IMR-90 (cell line): ENCODE measurements around the gene PLEKHG2. TPM values are rescaled to one million over a fixed set of nuclear protein-coding genes. Genes with fewer than 3 reads are reported as not detected.
A peak's percentile ranks its signal among the peaks of the same experiment; 100 is the strongest.

Experiments
- ATAC-seq: fragments of 200-7000 bp; cut with Tn5 transposase; 2 replicates; pipeline ENCODE4 v1.9.1; 2020; ENCODE audit warnings: low read depth, mild to moderate bottlenecking, moderate library complexity
- BruUV-seq: library from RNA; stranded (reverse); fragments of 400-500 nt; replicated peaks from 2 replicates; lab custom pipeline; 2021; lab: Mats Ljungman, UMichigan
- CTCF ChIA-PET: fragments of 300-600 bp; formaldehyde crosslinking; extraction: SDS; loops from one replicate; lab custom pipeline; 2021; ENCODE audit warnings: antibody characterized with exemption; lab: Yijun Ruan, JAX
- POLR2A ChIA-PET: fragments of 300-600 bp; sonication (Branson Sonifier 250); formaldehyde crosslinking; loops from one replicate; lab custom pipeline; 2022; ENCODE audit warnings: antibody characterized with exemption; ENCODE audit not compliant: unreplicated experiment; lab: Charles Lee
- DNase-seq: peaks from one replicate; pipeline ENCODE4 v3.0.0; 2013
- H2AFZ ChIP-seq: replicated peaks from 2 replicates; pipeline ENCODE3; 2013; ENCODE audit warnings: low read length, mild to moderate bottlenecking; ENCODE audit not compliant: poor library complexity
- H2AK5ac ChIP-seq: 2 replicates; pipeline ENCODE4 v1.6.1; 2013; ENCODE audit warnings: low read depth, low read length, inconsistent platforms
- H2AK9ac ChIP-seq: replicated peaks from 2 replicates; pipeline ENCODE3; 2013; ENCODE audit warnings: mild to moderate bottlenecking, low read depth, low read length, moderate library complexity; ENCODE audit not compliant: poor library complexity
- H2BK120ac ChIP-seq: 2 replicates; pipeline ENCODE4 v1.6.1; 2013; ENCODE audit warnings: low read depth, low read length, inconsistent platforms
- H2BK15ac ChIP-seq: 3 replicates; pipeline ENCODE4 v1.6.1; 2013; ENCODE audit warnings: low read depth, low read length, inconsistent platforms
- H2BK20ac ChIP-seq: 2 replicates; pipeline ENCODE4 v1.6.1; 2013; ENCODE audit warnings: low read depth, mild to moderate bottlenecking, inconsistent platforms, low read length, moderate library complexity
- H2BK5ac ChIP-seq: 2 replicates; pipeline ENCODE4 v1.6.1; 2013; ENCODE audit warnings: mild to moderate bottlenecking, low read depth, low read length, inconsistent platforms; ENCODE audit not compliant: poor library complexity, severe bottlenecking
- H3K14ac ChIP-seq: replicated peaks from 2 replicates; pipeline ENCODE4 v1.6.1; 2013; ENCODE audit warnings: low read depth, low read length, inconsistent platforms
- H3K18ac ChIP-seq: 2 replicates; pipeline ENCODE4 v1.6.1; 2013; ENCODE audit warnings: low read depth, low read length, control low read depth
- H3K23ac ChIP-seq: 2 replicates; pipeline ENCODE4 v1.6.1; 2013; ENCODE audit warnings: low read depth, low read length, inconsistent platforms
- H3K27ac ChIP-seq: 2 replicates; pipeline ENCODE4 v1.5.1; 2013; ENCODE audit warnings: mild to moderate bottlenecking, control low read depth, low read length; ENCODE audit not compliant: insufficient read depth
- H3K27me3 ChIP-seq: 2 replicates; pipeline ENCODE4 v1.6.1; 2013; ENCODE audit warnings: low read length; ENCODE audit not compliant: control insufficient read depth, insufficient read depth
- H3K36me3 ChIP-seq: 2 replicates; pipeline ENCODE4 v1.6.1; 2013; ENCODE audit warnings: low read length, mixed read lengths; ENCODE audit not compliant: control insufficient read depth, insufficient read depth
- H3K4ac ChIP-seq: 2 replicates; pipeline ENCODE4 v1.6.1; 2013; ENCODE audit warnings: low read depth, low read length, inconsistent platforms
- H3K4me1 ChIP-seq: 2 replicates; pipeline ENCODE4 v1.6.1; 2013; ENCODE audit warnings: low read length, mixed read lengths; ENCODE audit not compliant: control insufficient read depth, insufficient read depth
- H3K4me2 ChIP-seq: 2 replicates; pipeline ENCODE4 v1.6.1; 2013; ENCODE audit warnings: low read depth, mild to moderate bottlenecking, control low read depth, low read length, moderate library complexity
- H3K4me3 ChIP-seq: 2 replicates; pipeline ENCODE4 v1.5.1; 2013; ENCODE audit warnings: low read depth, mild to moderate bottlenecking, control low read depth, low read length, moderate library complexity; ENCODE audit not compliant: insufficient read depth
- H3K56ac ChIP-seq: 2 replicates; pipeline ENCODE4 v1.6.1; 2013; ENCODE audit warnings: low read length, inconsistent platforms; ENCODE audit not compliant: insufficient read depth; ENCODE audit errors: extremely low read depth
- H3K79me1 ChIP-seq, 2 experiments: 2 replicates each; pipeline ENCODE4 v1.6.1; 2013; ENCODE audit warnings: low read length in 2 of 2, inconsistent platforms in 1 of 2, low read depth in 1 of 2
- H3K9ac ChIP-seq: 2 replicates; pipeline ENCODE4 v1.6.1; 2013; ENCODE audit warnings: low read depth, low read length, control low read depth
- H3K9me1 ChIP-seq: 2 replicates; pipeline ENCODE4 v1.6.1; 2013; ENCODE audit warnings: low read length, inconsistent platforms; ENCODE audit not compliant: insufficient read depth
- H3K9me3 ChIP-seq: 2 replicates; pipeline ENCODE4 v1.6.1; 2013; ENCODE audit warnings: low read length; ENCODE audit not compliant: control insufficient read depth, insufficient read depth
- H4K20me1 ChIP-seq: 2 replicates; pipeline ENCODE4 v1.6.1; 2013; ENCODE audit warnings: low read length, inconsistent platforms; ENCODE audit not compliant: insufficient read depth
- H4K5ac ChIP-seq: 2 replicates; pipeline ENCODE4 v1.6.1; 2013; ENCODE audit warnings: mild to moderate bottlenecking, low read depth, low read length, control low read depth
- H4K8ac ChIP-seq, 2 experiments: 2 replicates each; pipeline ENCODE4 v1.6.1; 2013; ENCODE audit warnings: low read depth in 2 of 2, low read length in 2 of 2, control low read depth in 1 of 2, inconsistent platforms in 1 of 2
- H4K91ac ChIP-seq: 2 replicates; pipeline ENCODE4 v1.6.1; 2013; ENCODE audit warnings: low read depth, low read length, inconsistent platforms; ENCODE audit not compliant: insufficient read depth
- BHLHE40 ChIP-seq: fragments of 150-350 bp; IDR thresholded peaks from 2 replicates; pipeline ENCODE4 v1.6.1; 2016; ENCODE audit warnings: mild to moderate bottlenecking, low read depth, low read length
- CEBPB ChIP-seq: IDR thresholded peaks from 2 replicates; pipeline ENCODE4 v1.6.1; 2012; ENCODE audit warnings: low read depth, low read length, improper control_type of control experiment
- CTCF ChIP-seq: conservative IDR thresholded peaks from 2 replicates; pipeline ENCODE4 v1.5.1; 2012; ENCODE audit warnings: mild to moderate bottlenecking, low read depth, low read length, improper control_type of control experiment
- ELK1 ChIP-seq: fragments of 150-350 bp; IDR thresholded peaks from 2 replicates; pipeline ENCODE4 v1.6.1; 2016; ENCODE audit warnings: low read depth, mild to moderate bottlenecking, low read length, moderate library complexity, borderline replicate concordance
- FOS ChIP-seq: fragments of 150-350 bp; IDR thresholded peaks from 2 replicates; pipeline ENCODE4 v1.6.1; 2016; ENCODE audit warnings: low read depth, low read length
- MAFK ChIP-seq: IDR thresholded peaks from 2 replicates; pipeline ENCODE4 v1.6.1; 2012; ENCODE audit warnings: low read depth, low read length, improper control_type of control experiment
- MAZ ChIP-seq: IDR thresholded peaks from 2 replicates; pipeline ENCODE4 v1.6.1; 2012; ENCODE audit warnings: low read depth, mild to moderate bottlenecking, low read length, improper control_type of control experiment, moderate library complexity, borderline replicate concordance
- MXI1 ChIP-seq: IDR thresholded peaks from 2 replicates; pipeline ENCODE4 v1.6.1; 2012; ENCODE audit warnings: low read depth, mild to moderate bottlenecking, low read length, moderate library complexity, borderline replicate concordance
- NFE2L2 ChIP-seq: fragments of 150-350 bp; IDR thresholded peaks from 2 replicates; pipeline ENCODE4 v1.6.1; 2016; ENCODE audit warnings: low read depth, mild to moderate bottlenecking, low read length
- POLR2A ChIP-seq: IDR thresholded peaks from 2 replicates; pipeline ENCODE4 v1.6.1; 2012; ENCODE audit warnings: mild to moderate bottlenecking, low read depth, low read length
- RCOR1 ChIP-seq: IDR thresholded peaks from 2 replicates; pipeline ENCODE4 v1.6.1; 2012; ENCODE audit warnings: mild to moderate bottlenecking, low read length, improper control_type of control experiment; ENCODE audit not compliant: insufficient replicate concordance
- RFX5 ChIP-seq: IDR thresholded peaks from 2 replicates; pipeline ENCODE4 v1.8.0; 2012; ENCODE audit warnings: low read depth, mild to moderate bottlenecking, low read length, moderate library complexity
- SMC3 ChIP-seq: fragments of 150-350 bp; IDR thresholded peaks from 2 replicates; pipeline ENCODE4 v1.6.1; 2016; ENCODE audit warnings: low read depth, mild to moderate bottlenecking, antibody characterized with exemption, low read length, moderate library complexity
- USF2 ChIP-seq: fragments of 150-350 bp; IDR thresholded peaks from 2 replicates; pipeline ENCODE4 v1.6.1; 2017; ENCODE audit warnings: mild to moderate bottlenecking, antibody characterized with exemption, low read length, low read depth
- WGBS, 2 experiments: methylation state at CpG; one replicate each; pipeline versions ENCODE4 v1.1.5 to v1.1.7; 2013; ENCODE audit warnings: missing lambda C conversion rate in 2 of 2; ENCODE audit not compliant: insufficient read length in 1 of 2; ENCODE audit errors: extremely low coverage in 2 of 2; 5-methylcytosine and 5-hydroxymethylcytosine counted together
- dilution Hi-C: fragments of 300-500 bp; cut with HindIII; formaldehyde crosslinking; loops from one replicate; pipeline ENCODE4 v1.14.3; 2018; ENCODE audit warnings: low sequenced_read_pairs; ENCODE audit not compliant: unreplicated experiment
- in situ Hi-C: fragments of 300-500 bp; cut with MboI; formaldehyde crosslinking; loops from 3 replicates; pipeline ENCODE4 v1.14.3; 2019; ENCODE audit warnings: low sequenced_read_pairs, inconsistent platforms, mixed read lengths
- intact Hi-C: fragments of 100-400 bp; cut with micrococcal nuclease; formaldehyde crosslinking; loops from 2 replicates; pipeline ENCODE4 v1.10.0; 2022
- polyA plus RNA-seq, 3 experiments: library from polyadenylated mRNA; depleted of rRNA; stranded (reverse); fragments of >200 nt; gene quantifications; 2 replicates each; pipeline ENCODE4 v1.2.3, GENCODE V29; 2012; ENCODE audit warnings: low replicate concordance in 1 of 3
- total RNA-seq: library from RNA; depleted of rRNA; stranded (reverse); fragments of >200 nt; gene quantifications from 2 replicates; pipeline ENCODE4 v1.2.3, GENCODE V29; 2012

The PLEKHG2 gene
- total and polyA plus RNA-seq, 2 of the 4 experiments (the other 2 are of a cell fraction): 6.5 to 28.3 TPM

- ChIA-PET POLR2A (no interaction called here), CTCF (no interaction called here)
- peak overlapping the region; percentile 100 for H2AK9ac ChIP-seq
- no peak for ATAC-seq
- no peak overlapping the region; the same call in 1 of the 2 replicates for H3K27ac ChIP-seq
- intact Hi-C loops (loop anchor here (2.0 kb wide), 1 partner anchor 47 kb away; the partner anchor contains the start of gene SAMD4B), dilution Hi-C loops (no loop called here), in situ Hi-C loops (no loop called here)
- H3K4me3 ChIP-seq: peak overlapping the region; percentile 64
- no peak overlapping the region for H2BK20ac ChIP-seq
- H3K9me1 ChIP-seq: peaks cover 15% of the 10 kb centered on the region; the same call in 1 of the 2 replicates
- H2AFZ ChIP-seq: no peak overlapping the region
- H3K9me3 ChIP-seq: no peaks in the 10 kb centered on the region
- peak overlapping the region; percentile 93; the same call in 1 of the 2 replicates for H3K14ac ChIP-seq
- peaks cover 12% of the 10 kb centered on the region for H3K4me1 ChIP-seq
- no peak overlapping the region for H2BK120ac ChIP-seq
- no peaks in the 10 kb centered on the region for H3K27me3 ChIP-seq
- H4K8ac ChIP-seq: peak overlapping the region; percentile 38 to 92; a peak in 2 of 4 replicates
- no peak for DNase-seq
- peak overlapping the region; percentile 73; the same call in 1 of the 2 replicates for H2AK5ac ChIP-seq
- H3K4me2 ChIP-seq: peak overlapping the region; percentile 88
- BruUV-seq: no TSS peak
- no peak overlapping the region for H2BK15ac ChIP-seq
- 0 out of 2 replicates have a peak overlapping the region, but pooled peaks have one; percentile 73 for H3K23ac ChIP-seq
- no peak overlapping the region for H4K5ac ChIP-seq
- H4K20me1 ChIP-seq: no peaks in the 10 kb centered on the region
- H3K56ac ChIP-seq: no peak overlapping the region
- no peak overlapping the region for H3K18ac ChIP-seq
- peak overlapping the region; percentile 93 for H2BK5ac ChIP-seq
- H3K9ac ChIP-seq: peak overlapping the region; percentile 87
- peaks cover 47% of the 10 kb centered on the region for H3K36me3 ChIP-seq
- no CpG with 5 or more reads among the region's 13 CpGs for WGBS, 2 experiments
- H4K91ac ChIP-seq: no peak overlapping the region; the same call in 1 of the 2 replicates
- H3K79me1 ChIP-seq: peaks cover 34 to 55% of the 10 kb centered on the region in 2 experiments
- H3K4ac ChIP-seq: peak overlapping the region; percentile 93; the same call in 1 of the 2 replicates
- no peak for TF ChIP-seq POLR2A
- no peak for TF ChIP-seq CEBPB
- TF ChIP-seq SMC3: no peak
- TF ChIP-seq MAFK: no peak
- no peak for TF ChIP-seq ELK1
- TF ChIP-seq MAZ: no peak
- TF ChIP-seq USF2: no peak
- TF ChIP-seq MXI1: no peak
- TF ChIP-seq BHLHE40: no peak
- TF ChIP-seq CTCF: no peak
- TF ChIP-seq NFE2L2: no peak
- TF ChIP-seq RFX5: no peak
- TF ChIP-seq RCOR1: no peak
- TF ChIP-seq FOS: no peak
These were observed 22.6 kb upstream of the PLEKHG2 start for GRCh38 chr19:39389631-39390414.
